PC-9 (cell line): ENCODE data around the gene HNRNPUL2. TPM values are rescaled to one million over a fixed set of nuclear protein-coding genes. Genes with fewer than 3 reads are reported as not detected.

Experiments used
- BruUV-seq: library from RNA; stranded (reverse); fragments of 400-500 nt; replicated peaks from 2 replicates; lab custom pipeline; 2021; lab: Mats Ljungman, UMichigan
- CTCF ChIA-PET: fragments of 300-600 bp; sonication (Branson Sonifier 250); formaldehyde crosslinking; loops from one replicate; lab custom pipeline; 2022; ENCODE audit warnings: antibody characterized with exemption; lab: Charles Lee
- POLR2A ChIA-PET: fragments of 300-600 bp; sonication (Branson Sonifier 250); formaldehyde crosslinking; loops from one replicate; lab custom pipeline; 2022; ENCODE audit warnings: antibody characterized with exemption; ENCODE audit not compliant: unreplicated experiment; lab: Charles Lee
- DNase-seq, 2 experiments: peaks; one replicate each; pipeline versions ENCODE4 v3.0.0 to v3.0.0-alpha.2; 2015 to 2022; ENCODE audit warnings: mixed read lengths in 1 of 2
- H2AFZ ChIP-seq: fragments of 200-600 bp; sonication (generic); 2 replicates; pipeline ENCODE4 v1.8.1; 2017; ENCODE audit warnings: antibody characterized with exemption
- H3F3A ChIP-seq: fragments of 200-600 bp; sonication (generic); 2 replicates; pipeline ENCODE4 v1.8.1; 2017; ENCODE audit warnings: antibody characterized with exemption, mild to moderate bottlenecking, low read depth; ENCODE audit not compliant: insufficient read depth
- H3K27ac ChIP-seq: fragments of 200-600 bp; sonication (generic); 2 replicates; pipeline ENCODE4 v1.6.1; 2016; ENCODE audit warnings: mixed run types
- H3K27me3 ChIP-seq: fragments of 200-600 bp; sonication (generic); 2 replicates; pipeline ENCODE4 v1.6.1; 2016; ENCODE audit warnings: low read depth, mixed run types; ENCODE audit not compliant: insufficient read depth
- H3K36me3 ChIP-seq: fragments of 200-600 bp; sonication (generic); 2 replicates; pipeline ENCODE4 v1.6.1; 2016; ENCODE audit warnings: low read depth, mixed run types
- H3K4me1 ChIP-seq: fragments of 200-600 bp; sonication (generic); replicated peaks from 2 replicates; pipeline ENCODE4 v1.6.1; 2016; ENCODE audit warnings: mixed run types; ENCODE audit not compliant: insufficient read depth
- H3K4me2 ChIP-seq: fragments of 200-600 bp; sonication (generic); 2 replicates; pipeline ENCODE4 v1.6.1; 2017; ENCODE audit warnings: mixed run types
- H3K4me3 ChIP-seq: fragments of 200-600 bp; sonication (generic); 2 replicates; pipeline ENCODE4 v1.6.1; 2016; ENCODE audit warnings: mixed run types
- H3K79me2 ChIP-seq: fragments of 200-600 bp; sonication (generic); 2 replicates; pipeline ENCODE4 v1.6.1; 2017; ENCODE audit warnings: low read depth, mixed run types
- H3K9me2 ChIP-seq: fragments of 200-600 bp; sonication (generic); 2 replicates; pipeline ENCODE4 v1.8.1; 2017; ENCODE audit warnings: mild to moderate bottlenecking; ENCODE audit not compliant: insufficient read depth
- H3K9me3 ChIP-seq: fragments of 200-600 bp; sonication (generic); 2 replicates; pipeline ENCODE4 v1.8.1; 2016; ENCODE audit warnings: low read depth; ENCODE audit not compliant: insufficient read depth
- H4K20me1 ChIP-seq: fragments of 200-600 bp; sonication (generic); 2 replicates; pipeline ENCODE4 v1.8.1; 2017; ENCODE audit not compliant: insufficient read depth
- CTCF ChIP-seq: fragments of 200-600 bp; sonication (generic); conservative IDR thresholded peaks from 2 replicates; pipeline ENCODE4 v1.6.1; 2017; ENCODE audit warnings: mixed run types, antibody characterized with exemption, mild to moderate bottlenecking, moderate library complexity
- EZH2 ChIP-seq: fragments of 200-600 bp; sonication (generic); IDR thresholded peaks from 2 replicates; pipeline ENCODE4 v1.8.0; 2017; ENCODE audit warnings: antibody characterized with exemption, low read depth
- intact Hi-C: fragments of 100-400 bp; cut with micrococcal nuclease; formaldehyde crosslinking; loops from one replicate; pipeline ENCODE4 v1.10.0; 2022; ENCODE audit not compliant: unreplicated experiment
- total RNA-seq: library from RNA; stranded (reverse); gene quantifications from 2 replicates; pipeline ENCODE4 v1.2.3, GENCODE V29; 2021

Gene HNRNPUL2
- total RNA-seq, 1 experiment from 2014 or later: 76.9 TPM

- peak overlapping the region; percentile 87 for H3K27ac ChIP-seq
- H4K20me1 ChIP-seq: no peaks in the 10 kb centered on the region
- no peaks in the 10 kb centered on the region for H3K27me3 ChIP-seq
- no peaks in the 10 kb centered on the region for H3K9me3 ChIP-seq
- BruUV-seq: no TSS peak
- POLR2A ChIA-PET: interaction anchor here (0.5 to 0.8 kb wide), 5 partner anchors 30 to 118 kb away, joined by 3 to 10 read pairs (median 3); partner anchors contain the start of genes B3GAT3 and ZBTB3
- peak; percentile 94 to 95 for DNase-seq
- peak overlapping the region; percentile 90 for H2AFZ ChIP-seq
- H3F3A ChIP-seq: peaks cover 69% of the 10 kb centered on the region
- no peaks in the 10 kb centered on the region for H3K9me2 ChIP-seq
- peaks cover 36% of the 10 kb centered on the region for H3K4me1 ChIP-seq
- intact Hi-C loops: loop anchor here (2.0 to 5.0 kb wide), 3 partner anchors 45 to 133 kb away; partner anchors contain the start of genes EML3, ROM1 and ZBTB3
- CTCF ChIA-PET: interaction anchor here (0.6 kb wide), 1 partner anchor 88 kb away, joined by 5 read pairs; no protein-coding TSS in a partner anchor
- peaks cover 16% of the 10 kb centered on the region for H3K36me3 ChIP-seq
- H3K4me3 ChIP-seq: peak overlapping the region; percentile 54
- peak; percentile 29; the same call in 1 of the 2 replicates for TF ChIP-seq CTCF
- no peak for TF ChIP-seq EZH2
- H3K4me2 ChIP-seq: peak overlapping the region; percentile 69
- peaks cover 12% of the 10 kb centered on the region for H3K79me2 ChIP-seq
These were observed 17.8 kb downstream of the HNRNPUL2 start for GRCh38 chr11:62709247-62710000.

- DNase-seq: peak; percentile 45 to 66
- H2AFZ ChIP-seq: peak overlapping the region; percentile 66
- H3K36me3 ChIP-seq: peaks cover 13% of the 10 kb centered on the region
- H3F3A ChIP-seq: peaks cover 65% of the 10 kb centered on the region
- intact Hi-C loops: loop anchor here (2.0 to 5.0 kb wide), 3 partner anchors 46 to 134 kb away; partner anchors contain the start of genes EML3, ROM1 and ZBTB3
- H3K27ac ChIP-seq: peak overlapping the region; percentile 87
- H3K79me2 ChIP-seq: peaks cover 15% of the 10 kb centered on the region
- no peaks in the 10 kb centered on the region for H3K9me3 ChIP-seq
- no peak for TF ChIP-seq CTCF
- TF ChIP-seq EZH2: no peak
- no peaks in the 10 kb centered on the region for H3K9me2 ChIP-seq
- H3K4me2 ChIP-seq: peak overlapping the region; percentile 69
- ChIA-PET POLR2A (interaction anchor here (0.5 to 0.9 kb wide), 4 partner anchors 30 to 117 kb away, joined by 3 to 4 read pairs (median 3); partner anchors contain the start of genes C11orf98 and CSKMT), CTCF (interaction anchor here (0.6 to 0.9 kb wide), 2 partner anchors 15 to 45 kb away, joined by 3 to 4 read pairs; partner anchors contain the start of gene ZBTB3)
- peak overlapping the region; percentile 54 for H3K4me3 ChIP-seq
- no peaks in the 10 kb centered on the region for H4K20me1 ChIP-seq
- no peaks in the 10 kb centered on the region for H3K27me3 ChIP-seq
- BruUV-seq: no TSS peak
- peaks cover 36% of the 10 kb centered on the region for H3K4me1 ChIP-seq
These were observed 18.5 kb downstream of the HNRNPUL2 start for GRCh38 chr11:62708793-62709192.

- Histone ChIP-seq H3K27me3 (no peaks in the 10 kb centered on the region), H3K9me3 (no peaks in the 10 kb centered on the region), H3K36me3 (peaks cover 13% of the 10 kb centered on the region), H3K4me2 (peak overlapping the region; percentile 69), H3K9me2 (no peaks in the 10 kb centered on the region), H2AFZ (peak overlapping the region; percentile 66; the same call in 1 of the 2 replicates), H3F3A (peaks cover 61% of the 10 kb centered on the region), H3K79me2 (peaks cover 19% of the 10 kb centered on the region), H3K4me3 (peak overlapping the region; percentile 54), H4K20me1 (no peaks in the 10 kb centered on the region), H3K4me1 (peaks cover 33% of the 10 kb centered on the region), H3K27ac (peak overlapping the region; percentile 87)
- no TSS peak for BruUV-seq
- ChIA-PET POLR2A (interaction anchor here (0.6 to 0.9 kb wide), 2 partner anchors 43 to 45 kb away, joined by 4 to 5 read pairs; partner anchors contain the start of genes C11orf98, CSKMT and ZBTB3), CTCF (interaction anchor here (0.6 to 0.9 kb wide), 2 partner anchors 16 to 46 kb away, joined by 3 to 4 read pairs; partner anchors contain the start of gene ZBTB3)
- TF ChIP-seq CTCF: no peak
- no peak for TF ChIP-seq EZH2
- DNase-seq: peak in 1 of 2 experiments; percentile 20
- intact Hi-C loops: loop anchor here (2.0 to 5.0 kb wide), 3 partner anchors 46 to 134 kb away; partner anchors contain the start of genes EML3, ROM1 and ZBTB3
These were observed 18.9 kb downstream of the HNRNPUL2 start for GRCh38 chr11:62708392-62708791.
